Activated CD8-positive, alpha-beta memory T cell treated with anti-CD3 and anti-CD28 coated beads for 48 hours (primary cell): ENCODE results near the gene ZNF608.

ENCODE experiments used
- DNase-seq, 3 experiments: peaks; one replicate each; pipeline ENCODE4 v3.0.0-alpha.2; 2020; ENCODE audit warnings: low read depth in 2 of 3, low spot score in 2 of 3

Gene ZNF608

GRCh38 chr5:124738681-124739633 is 7.5 kb downstream of the ZNF608 start:
- DNase-seq, result no peak

GRCh38 chr5:124737651-124738050 is 8.8 kb downstream of the ZNF608 start:
- no peak for DNase-seq

DNA sequence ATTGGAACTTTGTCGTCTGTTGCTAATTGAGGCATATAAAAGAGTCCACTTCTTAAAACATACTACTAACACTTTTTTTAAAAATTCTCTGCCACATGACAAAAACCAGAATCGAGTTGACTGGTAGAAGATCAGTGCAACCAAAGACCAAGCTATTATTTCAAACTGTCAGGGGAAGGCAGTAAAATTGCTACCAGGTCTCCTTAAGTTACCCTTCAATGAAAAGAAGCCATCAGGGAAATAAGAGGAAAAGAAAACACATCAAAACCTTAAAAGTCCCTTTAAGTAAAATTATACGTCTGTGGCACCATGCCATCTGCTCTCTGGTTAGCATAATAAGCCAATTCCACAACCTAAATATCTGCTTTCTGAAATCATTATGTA is 9.6 kb downstream of the ZNF608 start:
- no peak for DNase-seq

GRCh38 chr5:124736082-124736804 is 10.2 kb downstream of the ZNF608 start:
- DNase-seq, result no peak

GRCh38 chr5:124735169-124735858 is 11.1 kb downstream of the ZNF608 start:
- no peak for DNase-seq

- DNase-seq, result no peak
These were observed 11.8 kb downstream of the ZNF608 start for GRCh38 chr5:124734574-124735168.

GRCh38 chr5:124733329-124733650 is 13.1 kb downstream of the ZNF608 start:
- DNase-seq, result no peak

DNA sequence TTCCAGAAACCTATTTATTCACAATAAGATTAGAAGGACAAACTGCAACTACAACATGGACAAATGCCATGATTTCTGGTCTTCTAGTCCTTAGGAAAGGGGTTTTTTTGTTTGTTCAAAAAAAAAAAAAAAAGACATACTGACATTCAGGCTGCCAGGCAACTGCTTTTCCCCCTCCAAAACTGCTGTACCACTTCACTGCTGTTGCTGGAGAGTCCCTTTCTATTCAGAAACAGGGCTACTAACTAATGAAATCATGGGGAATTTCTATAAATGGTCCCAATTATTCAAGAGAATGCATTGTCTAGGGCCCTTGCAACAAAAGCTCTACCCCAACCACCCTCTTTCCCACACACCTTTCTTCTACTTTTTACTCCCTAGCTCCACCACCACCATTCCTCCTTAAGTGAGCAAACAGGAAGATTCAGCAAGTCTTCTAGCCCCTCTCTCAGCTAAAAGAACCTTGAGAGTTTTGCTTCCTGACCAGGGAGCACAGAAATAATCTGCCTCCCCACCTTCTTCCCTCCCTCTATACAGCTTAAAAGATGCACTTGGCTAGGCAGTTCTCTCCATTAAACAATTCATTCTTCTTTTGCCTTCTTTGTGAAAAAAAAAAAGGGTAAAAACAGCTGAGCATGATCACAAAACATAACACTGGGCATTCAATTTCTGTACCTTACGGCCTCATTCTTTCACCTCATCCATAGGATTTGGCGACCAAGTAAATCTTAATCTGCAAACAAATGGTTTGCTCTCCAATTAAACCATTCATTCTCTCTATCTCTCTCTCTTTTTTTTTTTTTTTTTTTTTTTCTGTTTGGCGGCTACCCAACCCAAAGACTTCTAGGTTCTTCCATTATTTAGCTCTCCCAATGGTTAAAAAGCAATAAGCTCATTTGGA is 13.8 kb downstream of the ZNF608 start:
- DNase-seq, result no peak

- DNase-seq, result no peak
These were observed 16.1 kb downstream of the ZNF608 start for GRCh38 chr5:124730381-124730780.

DNA sequence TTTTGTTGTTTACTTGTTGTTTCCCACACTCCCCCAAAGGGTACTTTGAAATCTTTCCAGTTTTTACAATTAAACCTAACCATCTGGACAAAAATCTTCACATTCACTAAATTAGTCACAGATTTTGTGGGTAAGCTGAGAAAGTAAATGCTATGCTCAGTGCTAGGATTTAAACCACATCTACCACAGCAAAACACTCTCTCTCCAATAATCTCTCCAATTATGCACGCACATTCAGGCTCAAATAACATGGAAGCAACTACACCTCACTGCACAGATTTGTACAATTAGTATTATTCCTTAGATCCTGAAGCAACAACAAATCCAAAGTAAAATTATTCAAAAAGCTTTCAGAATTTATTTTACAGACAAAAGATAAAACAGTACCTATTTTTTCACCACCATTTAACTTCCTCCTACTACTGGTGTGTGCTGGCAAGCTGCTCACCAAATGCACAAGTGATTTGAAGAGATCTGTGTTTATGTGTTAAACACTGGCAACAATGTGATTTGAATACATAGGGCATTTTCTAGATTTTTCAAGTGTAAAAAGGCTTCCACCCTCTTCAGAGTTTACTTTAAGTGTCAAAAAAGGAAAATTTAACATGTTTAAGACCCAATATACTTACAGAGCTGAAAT is 16.6 kb downstream of the ZNF608 start:
- DNase-seq, result no peak

DNA sequence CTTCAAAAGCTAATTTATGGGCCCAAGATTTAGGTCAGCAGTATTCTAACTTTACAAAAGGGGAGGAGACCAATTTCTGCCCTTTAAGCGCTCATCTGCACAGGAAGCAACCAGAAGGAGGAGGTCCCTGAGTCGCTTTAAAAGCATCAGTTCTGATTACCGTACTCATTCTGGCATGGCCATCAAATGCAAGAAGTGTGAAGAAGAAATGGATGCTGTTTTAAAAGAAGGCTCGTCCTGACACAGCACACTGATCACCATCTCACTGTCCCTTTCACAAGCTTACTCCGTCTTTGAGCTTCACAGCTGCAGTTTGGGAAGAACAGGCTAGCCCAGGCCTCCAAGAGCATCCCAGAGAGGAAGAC is 17.5 kb downstream of the ZNF608 start:
- DNase-seq, result no peak

- DNase-seq, result no peak
These were observed 18.0 kb downstream of the ZNF608 start for GRCh38 chr5:124728331-124728967.

DNA sequence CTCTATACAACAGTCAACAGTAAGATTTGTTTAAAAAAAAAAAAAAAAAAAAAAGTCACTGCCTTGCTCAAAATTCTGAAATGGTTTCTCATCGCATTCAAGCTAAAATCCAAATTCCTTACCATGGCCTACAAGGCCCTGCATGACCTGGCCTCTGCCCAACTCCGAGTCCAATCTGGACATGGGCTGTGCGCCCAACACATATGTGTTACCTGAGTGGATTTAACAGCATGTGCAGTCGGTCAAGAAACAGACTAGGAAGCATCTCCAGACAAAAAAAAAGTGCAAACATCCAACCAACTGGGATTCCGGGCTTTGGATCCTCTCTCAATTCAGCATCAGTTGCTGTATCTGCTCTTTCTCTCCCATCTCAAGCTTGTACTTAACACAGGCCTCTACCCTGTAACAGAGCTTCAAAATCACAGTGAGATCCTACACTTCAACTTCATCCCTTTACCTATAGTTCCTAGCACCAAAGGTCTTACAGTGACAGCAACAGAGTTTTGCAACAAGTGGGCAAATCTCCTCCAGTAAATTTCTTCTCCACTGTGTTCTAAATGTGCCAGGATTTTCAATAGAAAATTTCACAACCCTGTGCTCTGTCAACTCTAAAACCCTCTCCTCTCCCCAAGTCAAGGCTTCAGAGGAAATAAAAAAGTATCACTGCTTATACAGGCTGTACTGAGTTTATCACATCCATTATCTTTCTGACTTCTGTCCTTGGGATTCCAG is 19.6 kb downstream of the ZNF608 start:
- DNase-seq, result no peak

GRCh38 chr5:124725622-124726258 is 20.7 kb downstream of the ZNF608 start:
- no peak for DNase-seq

DNA sequence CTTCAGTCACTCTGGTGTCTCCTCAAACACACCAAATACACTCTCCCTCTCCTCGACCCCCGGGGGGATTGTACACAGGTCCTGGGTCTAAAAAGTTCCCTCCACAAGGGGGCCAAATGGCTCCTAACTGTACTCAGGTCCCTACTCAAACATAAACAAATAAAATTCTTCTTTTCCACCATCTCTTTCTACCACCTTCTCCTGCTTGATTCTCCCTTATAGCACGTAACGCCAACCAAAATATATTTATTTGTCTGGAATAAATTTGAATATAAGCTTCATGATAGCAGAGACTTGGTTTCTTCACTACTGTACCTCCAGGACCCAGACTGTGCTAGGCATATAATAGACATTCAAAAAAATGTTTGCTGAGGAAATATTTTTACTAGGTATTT is 21.4 kb downstream of the ZNF608 start:
- DNase-seq, result no peak

- no peak for DNase-seq
These were observed 21.9 kb downstream of the ZNF608 start for GRCh38 chr5:124724357-124725039.

GRCh38 chr5:124721229-124721735 is 25.2 kb downstream of the ZNF608 start:
- no peak for DNase-seq

GRCh38 chr5:124720593-124720992 is 25.8 kb downstream of the ZNF608 start:
- DNase-seq, result no peak
